Breast epithelium (tissue), 4 donors: ENCODE results near the gene SLC66A1. TPM values are rescaled to one million over a fixed set of nuclear protein-coding genes. Genes with fewer than 3 reads are reported as not detected.

Source experiments
- DNase-seq, 2 donors: peaks; one replicate each; pipeline ENCODE4 v3.0.0-alpha.2; 2019; ENCODE audit warnings: low spot score in 2 of 2
- H3K27ac ChIP-seq, 2 donors: fragments of 200-600 bp; sonication (generic) in 1 of 2; one replicate each; pipeline ENCODE4 v1.5.1; 2016 to 2019; ENCODE audit warnings: mild to moderate bottlenecking in 1 of 2
- H3K27me3 ChIP-seq, 2 donors: fragments of 200-600 bp; sonication (generic) in 1 of 2; one replicate each; pipeline versions ENCODE4 v1.5.1 to v1.6.0; 2017 to 2019; ENCODE audit warnings: control low read depth in 1 of 2, mild to moderate bottlenecking in 1 of 2
- H3K36me3 ChIP-seq: fragments of 200-600 bp; one replicate; pipeline ENCODE4 v1.5.1; 2019
- H3K4me1 ChIP-seq, 2 donors: fragments of 200-600 bp; sonication (generic); one replicate each; pipeline ENCODE4 v1.5.1; 2016 to 2019; ENCODE audit warnings: control low read depth in 1 of 2
- H3K4me3 ChIP-seq, 3 donors: fragments of 200-600 bp; sonication (generic); 1 replicate in 2 of 3; 2 replicates in 1 of 3; pipeline ENCODE4 v1.5.1; 2016 to 2019; ENCODE audit warnings: mild to moderate bottlenecking in 3 of 3, moderate library complexity in 2 of 3
- H3K9me3 ChIP-seq, 2 donors: fragments of 200-600 bp; sonication (generic) in 1 of 2; one replicate each; pipeline ENCODE4 v1.5.1; 2016 to 2019; ENCODE audit warnings: control low read depth in 1 of 2
- CTCF ChIP-seq, 3 donors: fragments of 450-650 bp; IDR thresholded peaks; one replicate each; pipeline ENCODE4 v1.5.1; 2016 to 2017; ENCODE audit warnings: antibody characterized with exemption in 3 of 3, mild to moderate bottlenecking in 3 of 3, moderate library complexity in 3 of 3
- POLR2A ChIP-seq: fragments of 450-650 bp; IDR thresholded peaks from one replicate; pipeline ENCODE4 v1.6.1; 2016; ENCODE audit warnings: antibody characterized with exemption, mild to moderate bottlenecking, moderate library complexity
- POLR2AphosphoS5 ChIP-seq, 3 donors: sonication (generic); formaldehyde crosslinking; IDR thresholded peaks; one replicate each; pipeline ENCODE4 v1.6.1; 2017; ENCODE audit warnings: antibody characterized with exemption in 3 of 3
- intact Hi-C: fragments of 100-400 bp; cut with DNase I; formaldehyde crosslinking; loops from one replicate; pipeline ENCODE4 v1.15.1; 2023; ENCODE audit warnings: low total_unique reads
- total RNA-seq, 3 donors: library from RNA; depleted of rRNA; stranded (reverse); fragments of >200 nt; gene quantifications; one replicate each; pipeline ENCODE4 v1.1.0, GENCODE V29; 2016

The SLC66A1 gene
- total RNA-seq, 3 donors from 2014 or later = 6.2 to 13.9 (median 13.1) TPM

- Histone ChIP-seq H3K9me3 (no peaks in the 10 kb centered on the region), H3K27ac (peak overlapping the region; percentile 8 to 70), H3K36me3 (no peaks in the 10 kb centered on the region), H3K4me1 (peaks cover 0 to 8% of the 10 kb centered on the region in 2 donors), H3K27me3 (no peaks in the 10 kb centered on the region), H3K4me3 (no peak overlapping the region)
- intact Hi-C loops = no loop called here
- TF ChIP-seq POLR2A (no peak), CTCF (IDR thresholded peaks at IDR 0.05) (no peak)
- DNase-seq = no peak
Measured at GRCh38 chr1:19351873-19352272, 39.7 kb downstream of the SLC66A1 start.

GRCh38 chr1:19352839-19353238 lies 40.7 kb downstream of the SLC66A1 start:
- no peak for DNase-seq
- Histone ChIP-seq H3K27me3 (no peaks in the 10 kb centered on the region), H3K9me3 (no peaks in the 10 kb centered on the region), H3K36me3 (no peaks in the 10 kb centered on the region), H3K27ac (peak overlapping the region; percentile 8 to 70), H3K4me3 (no peak overlapping the region), H3K4me1 (peaks cover 0 to 8% of the 10 kb centered on the region in 2 donors)
- TF ChIP-seq POLR2A (no peak), CTCF (IDR thresholded peaks at IDR 0.05) (no peak), POLR2AphosphoS5 (IDR thresholded peaks at IDR 0.05) (no peak)
- intact Hi-C loops = no loop called here

GRCh38 chr1:19353596-19353995 lies 41.5 kb downstream of the SLC66A1 start:
- Histone ChIP-seq H3K27me3 (no peaks in the 10 kb centered on the region), H3K9me3 (no peaks in the 10 kb centered on the region), H3K4me1 (peaks cover 0 to 8% of the 10 kb centered on the region in 2 donors), H3K4me3 (no peak overlapping the region), H3K27ac (peak overlapping the region in 1 of 2 donors; percentile 70), H3K36me3 (no peaks in the 10 kb centered on the region)
- TF ChIP-seq POLR2A = no peak
- DNase-seq = peak in 1 of 2 donors; percentile 72
- intact Hi-C loops = no loop called here

GRCh38 chr1:19354531-19354981 lies 42.4 kb downstream of the SLC66A1 start:
- intact Hi-C loops = no loop called here
- H3K4me1 ChIP-seq = peaks cover 0 to 8% of the 10 kb centered on the region in 2 donors
- no peaks in the 10 kb centered on the region for H3K36me3 ChIP-seq

GRCh38 chr1:19356266-19356665 lies 44.1 kb downstream of the SLC66A1 start:
- Histone ChIP-seq H3K36me3 (no peaks in the 10 kb centered on the region), H3K4me1 (peaks cover 0 to 8% of the 10 kb centered on the region in 2 donors), H3K9me3 (no peaks in the 10 kb centered on the region), H3K4me3 (no peak overlapping the region), H3K27me3 (no peaks in the 10 kb centered on the region), H3K27ac (no peak overlapping the region)
- intact Hi-C loops = no loop called here
- TF ChIP-seq CTCF (IDR thresholded peaks at IDR 0.05) (no peak), POLR2A (no peak), POLR2AphosphoS5 (IDR thresholded peaks at IDR 0.05) (no peak)
- DNase-seq = no peak

More at GRCh38 chr1:19354531-19354981, 42.4 kb downstream of the SLC66A1 start:
- no peaks in the 10 kb centered on the region for H3K27me3 ChIP-seq
- no peak for DNase-seq
- no peak overlapping the region for H3K4me3 ChIP-seq
- H3K27ac ChIP-seq = peak overlapping the region in 1 of 2 donors; percentile 48
- no peak for TF ChIP-seq CTCF (IDR thresholded peaks at IDR 0.05)
- H3K9me3 ChIP-seq = no peaks in the 10 kb centered on the region
